8988T (cell line): ENCODE measurements around the gene RAB18.
A peak's percentile ranks its signal among the peaks of the same experiment; 100 is the strongest.
"Not testable (repeated sequence)": the region's sequence is repeated elsewhere in the genome, so short reads cannot be mapped to it uniquely, and the experiment has no call there.

Experiments used
- DNase-seq: peaks from one replicate; pipeline ENCODE4 v3.0.0; 2011

Gene RAB18

DNA sequence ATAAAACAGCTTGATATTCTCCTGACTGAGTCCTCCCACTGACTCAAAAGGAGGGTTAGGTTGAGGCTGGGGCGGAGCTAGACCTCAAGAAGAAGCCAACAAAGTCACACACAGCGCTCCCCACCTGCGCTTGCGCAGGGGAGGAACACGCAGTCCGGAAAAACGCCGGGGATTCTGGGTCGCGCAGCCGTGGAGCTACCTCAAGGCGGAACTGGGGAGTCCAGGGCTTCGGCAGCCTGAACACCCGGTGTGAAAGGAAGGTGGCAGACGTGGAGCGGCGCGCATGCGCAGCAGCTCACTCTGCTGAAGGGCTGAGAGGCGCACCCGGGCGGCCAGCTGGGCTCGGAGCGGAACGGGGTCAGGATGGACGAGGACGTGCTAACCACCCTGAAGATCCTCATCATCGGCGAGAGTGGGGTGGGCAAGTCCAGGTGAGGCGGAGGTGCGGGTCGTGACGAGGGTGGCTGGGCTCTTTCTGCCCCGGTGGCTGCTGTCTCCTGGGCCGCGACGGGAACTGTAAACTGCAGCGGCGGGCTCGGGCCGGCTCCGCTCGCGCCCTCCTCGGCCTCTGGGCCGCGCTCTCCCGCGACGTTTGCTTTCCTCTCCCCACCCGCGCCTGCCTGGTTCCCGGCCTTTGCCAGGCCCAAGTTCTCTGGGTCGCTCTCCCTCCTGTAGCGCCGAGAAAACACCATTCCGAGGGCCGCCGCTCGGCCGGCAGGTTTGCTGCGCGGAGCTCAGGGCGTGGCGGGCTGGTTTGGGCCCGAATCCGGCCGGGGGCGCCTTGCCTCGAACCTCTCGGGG lies at the start of gene RAB18:
TSS of gene RAB18 (plus strand) at position 298 of the 801 bp plus-strand sequence. CDS start at position 364, 66 bp downstream.
- DNase-seq: peak; percentile 69

- no peak for DNase-seq
These were observed 49.3 kb upstream of the RAB18 start for GRCh38 chr10:27454837-27455236.

- no peak for DNase-seq
These were observed 46.7 kb upstream of the RAB18 start for GRCh38 chr10:27457261-27457945.

DNA sequence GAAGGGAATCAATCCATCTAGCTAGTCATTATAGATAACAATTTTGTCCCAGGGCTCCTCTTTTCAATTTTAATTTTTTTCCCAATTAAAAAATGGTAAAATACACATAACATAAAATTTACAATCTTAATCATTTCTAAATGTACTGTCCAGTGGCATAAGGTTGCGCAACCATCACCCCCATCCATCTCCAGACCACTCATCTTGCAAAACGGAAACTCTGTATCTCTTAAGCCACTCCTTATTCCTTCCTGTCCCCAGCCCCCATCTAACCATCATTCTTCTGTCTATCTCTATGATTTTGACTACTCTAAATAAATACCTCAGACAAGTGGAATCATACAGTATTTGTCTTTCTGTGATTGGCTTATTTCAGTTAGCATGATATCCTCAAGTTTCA lies 46.1 kb upstream of the RAB18 start:
- no peak for DNase-seq

DNA sequence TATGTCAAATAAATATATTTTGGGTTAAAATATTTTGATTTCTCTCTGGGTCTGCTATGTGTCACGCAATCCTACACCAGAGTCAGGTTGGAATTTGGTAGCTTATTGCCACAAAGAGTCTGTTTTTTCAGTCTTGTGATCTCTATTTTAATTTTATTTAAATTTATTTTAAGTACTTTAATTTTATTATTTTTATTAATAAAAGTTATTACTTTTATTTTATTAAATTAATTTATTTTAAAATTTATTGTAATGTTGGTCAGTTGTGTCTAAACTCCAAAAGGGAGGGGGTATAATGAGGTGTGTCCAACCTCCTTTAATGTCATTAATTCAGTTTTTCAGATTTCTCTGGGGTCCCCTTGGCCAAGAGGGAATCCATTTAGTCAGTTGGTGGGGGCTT lies 42.8 kb upstream of the RAB18 start:
- DNase-seq: no peak

- DNase-seq: no peak
These were observed 40.1 kb upstream of the RAB18 start for GRCh38 chr10:27463961-27464360.

GRCh38 chr10:27464993-27465392 lies 39.1 kb upstream of the RAB18 start:
- no peak for DNase-seq

DNA sequence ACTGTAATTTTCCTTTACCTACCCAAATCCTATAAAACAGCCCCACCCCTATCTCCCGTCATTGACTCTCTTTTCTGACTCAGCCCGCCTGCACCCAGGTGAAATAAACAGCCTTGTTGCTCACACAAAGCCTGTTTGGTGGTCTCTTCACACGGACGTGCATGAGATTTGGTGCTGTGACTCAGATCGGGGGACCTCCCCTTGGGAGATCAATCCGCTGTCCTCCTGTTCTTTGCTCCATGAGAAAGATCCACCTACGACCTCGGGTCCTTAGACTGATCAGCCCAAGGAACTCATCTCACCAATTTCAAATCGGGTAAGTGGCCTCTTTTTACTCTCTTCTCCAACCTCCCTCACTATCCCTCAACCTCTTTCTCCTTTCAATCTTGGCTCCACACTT lies 38.5 kb upstream of the RAB18 start:
- not testable (repeated sequence) for DNase-seq

DNA sequence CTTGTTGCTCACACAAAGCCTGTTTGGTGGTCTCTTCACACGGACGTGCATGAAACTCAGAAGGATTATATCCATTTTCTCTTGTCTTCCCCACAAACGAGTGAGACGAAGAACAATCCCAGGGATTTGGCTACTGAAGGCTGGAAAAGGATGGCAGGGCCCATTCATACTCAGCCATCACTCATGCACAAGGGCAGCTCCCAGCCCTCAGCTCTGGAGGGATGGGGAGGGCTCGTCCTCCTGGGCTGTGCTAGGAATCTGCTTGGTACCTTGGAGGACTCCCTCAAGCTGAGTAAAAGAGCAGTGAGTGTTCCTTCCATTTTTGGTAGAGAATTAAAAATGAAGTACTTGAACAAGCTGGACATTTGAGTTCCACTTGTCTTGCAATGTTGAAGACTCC lies 33.2 kb upstream of the RAB18 start:
- DNase-seq: no peak

DNA sequence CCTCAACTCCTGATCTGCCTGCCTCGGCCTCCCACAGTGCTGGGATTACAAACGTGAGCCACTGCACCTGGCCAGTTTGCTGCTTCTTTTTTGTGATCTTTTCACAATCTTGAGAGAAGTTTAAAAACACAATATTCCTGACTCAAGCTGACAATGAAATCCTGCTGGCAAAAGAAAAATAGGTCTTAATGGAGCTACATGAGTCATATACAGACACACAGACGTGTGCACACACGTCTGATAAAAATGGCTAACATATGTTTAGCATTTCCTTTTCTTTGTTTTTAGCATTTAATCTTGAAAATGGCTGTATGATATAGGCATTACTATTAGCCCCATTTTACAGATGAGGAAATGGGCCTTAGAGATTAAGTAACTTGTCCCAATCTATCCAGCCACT lies 29.4 kb upstream of the RAB18 start:
- no peak for DNase-seq

- DNase-seq: no peak
These were observed 25.1 kb upstream of the RAB18 start for GRCh38 chr10:27479016-27479415.

DNA sequence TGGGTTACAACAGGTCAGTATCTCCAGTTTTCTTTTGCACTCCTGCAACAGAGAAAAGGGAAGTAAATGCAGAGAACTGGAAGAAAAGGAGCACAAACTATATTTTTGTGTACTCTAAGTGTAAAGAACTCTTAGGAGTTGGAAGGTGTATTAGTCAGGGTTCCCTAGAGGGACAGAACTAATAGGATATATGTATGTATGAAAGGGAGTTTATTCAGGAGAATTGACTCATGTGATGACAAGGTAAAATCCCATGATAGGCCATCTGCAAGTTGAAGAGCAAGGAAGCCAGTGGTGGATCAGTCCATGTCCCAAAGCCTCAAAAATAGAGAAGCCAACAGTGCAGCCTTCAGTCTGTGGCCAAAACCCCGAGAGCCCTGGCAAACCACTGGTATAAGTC lies 22.6 kb upstream of the RAB18 start:
- no peak for DNase-seq

DNA sequence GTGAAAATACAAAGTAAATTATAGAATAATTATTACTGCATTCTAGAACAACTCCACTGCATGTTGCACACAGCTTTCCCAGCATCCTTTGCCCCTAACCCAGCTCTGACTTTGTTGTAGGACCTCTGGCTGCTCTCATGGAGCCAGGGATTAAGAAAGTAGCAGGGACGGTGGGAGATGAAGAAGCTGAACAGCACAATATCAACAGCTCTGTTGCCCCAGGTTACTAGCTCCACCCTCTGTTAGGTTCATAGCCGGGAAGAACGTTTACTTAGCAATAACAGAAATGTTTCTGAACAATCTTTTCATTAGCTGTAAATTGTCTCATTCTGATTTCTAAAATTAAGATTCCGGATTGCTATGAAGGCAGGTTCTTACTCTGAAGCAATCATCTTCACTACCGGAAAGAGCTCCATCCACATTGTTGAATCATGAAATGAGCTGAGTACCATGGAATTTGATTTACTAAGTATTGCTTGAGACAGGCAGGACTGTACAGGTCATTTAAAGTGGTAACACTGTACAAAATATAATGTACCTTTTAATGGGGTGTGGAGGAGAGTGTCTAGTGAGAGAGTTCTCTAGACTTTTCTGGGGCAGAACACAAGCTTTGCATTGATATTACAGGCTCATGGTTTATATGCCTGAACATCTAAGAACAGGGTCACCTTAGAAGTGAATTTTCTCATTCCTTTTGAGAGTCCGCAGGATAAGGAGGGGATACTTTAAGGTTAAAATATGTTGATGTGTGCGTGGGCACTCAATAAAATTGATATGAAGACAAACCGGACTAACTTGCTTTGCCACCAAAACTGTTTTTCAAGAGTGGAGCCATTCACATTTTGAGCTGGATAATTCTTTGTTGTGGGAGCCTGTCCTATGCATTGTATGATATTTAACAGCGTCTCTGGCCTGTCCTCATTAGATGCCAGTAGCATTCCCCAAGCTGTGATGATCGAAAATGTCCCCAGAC lies 20.8 kb upstream of the RAB18 start:
- peak; percentile 10 for DNase-seq

DNA sequence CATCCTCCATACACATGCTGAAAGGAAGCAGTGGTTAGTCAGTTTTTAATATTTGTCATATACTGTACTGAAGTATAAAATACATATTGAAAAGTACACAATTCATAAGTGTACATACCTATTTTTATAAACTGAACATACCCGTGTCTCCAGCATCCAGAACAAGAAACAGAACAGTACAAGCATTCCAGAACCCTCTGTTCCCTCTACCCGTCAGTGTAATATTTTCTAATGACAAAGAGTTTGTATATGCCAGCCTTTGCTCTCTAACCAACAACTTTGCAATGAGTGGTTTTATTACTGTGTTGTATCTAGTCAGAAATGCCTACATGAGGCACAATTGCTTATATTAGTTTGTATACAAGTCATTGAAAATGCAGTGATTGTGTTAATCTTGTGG lies 18.7 kb upstream of the RAB18 start:
- no peak for DNase-seq

GRCh38 chr10:27485986-27486385 lies 18.1 kb upstream of the RAB18 start:
- DNase-seq: no peak

- DNase-seq: no peak
These were observed 13.3 kb upstream of the RAB18 start for GRCh38 chr10:27490807-27491206.

DNA sequence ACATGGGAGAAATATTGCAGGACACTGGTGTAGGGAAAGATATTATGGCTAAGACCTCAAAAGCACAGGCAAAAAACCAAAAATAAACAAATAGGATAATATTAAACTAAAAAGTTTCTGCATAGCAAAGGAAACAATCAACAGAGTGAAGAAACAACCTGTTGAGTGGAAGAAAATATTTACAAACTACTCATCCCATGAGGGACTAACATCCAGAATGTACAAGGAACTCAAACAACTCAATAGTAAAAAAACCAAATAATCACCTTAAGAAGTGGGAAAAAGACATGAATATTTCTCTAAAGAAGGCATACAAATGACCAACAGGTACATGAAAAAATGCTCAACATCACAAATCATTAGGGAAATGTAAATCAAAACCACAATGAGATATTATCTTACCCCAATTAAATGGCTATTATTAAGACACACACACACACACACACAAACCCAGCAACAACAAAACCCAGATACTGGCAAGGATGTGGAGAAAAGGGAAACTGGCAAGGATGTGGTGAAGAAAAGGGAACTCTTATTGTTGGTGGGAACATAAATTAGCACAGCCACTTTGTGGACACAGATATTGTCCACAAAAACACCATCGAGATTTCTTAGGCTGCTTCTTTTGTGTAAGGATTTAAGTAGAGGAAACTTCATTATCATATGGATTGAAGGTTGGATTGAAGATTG lies 9.8 kb upstream of the RAB18 start:
- DNase-seq: no peak

- DNase-seq: no peak
These were observed 8.0 kb upstream of the RAB18 start for GRCh38 chr10:27496137-27496536.

- DNase-seq: no peak
These were observed 4.0 kb upstream of the RAB18 start for GRCh38 chr10:27500096-27500495.

DNA sequence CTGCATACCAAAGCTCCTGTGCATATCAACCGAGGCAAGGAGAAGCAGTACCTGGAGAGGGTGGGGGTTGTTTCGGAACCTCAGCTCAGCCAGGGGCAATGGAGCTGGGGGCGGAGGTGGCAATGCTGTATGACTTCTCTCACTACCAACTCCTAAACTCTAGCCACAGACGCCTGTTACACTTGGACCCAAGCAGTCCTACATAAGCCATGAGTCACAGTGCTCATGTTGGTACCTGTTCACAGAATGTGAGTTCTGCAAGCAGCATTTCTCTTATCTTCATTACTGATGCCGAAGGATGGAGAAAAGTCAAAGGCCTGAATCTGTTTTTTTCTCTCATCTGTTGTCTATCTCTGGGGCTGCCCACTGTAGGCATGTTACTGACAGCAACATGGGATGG lies 3.2 kb upstream of the RAB18 start:
- DNase-seq: no peak

- DNase-seq: no peak
These were observed 552 bp upstream of the RAB18 start for GRCh38 chr10:27503498-27504006.

GRCh38 chr10:27504808-27505460 lies 830 bp downstream of the RAB18 start:
- no peak for DNase-seq
